GM19468 (cell line): Measurements from ENCODE around the gene TFEB.
"Not testable (repeated sequence)": the region's sequence is repeated elsewhere in the genome, so short reads cannot be mapped to it uniquely, and the experiment has no call there.

Experiments
- ATAC-seq: cut with Tn5 transposase; IDR thresholded peaks from one replicate; pipeline ENCODE4 v1.9.1; 2021; ENCODE audit warnings: mild to moderate bottlenecking, moderate library complexity, moderate number of reproducible peaks; ENCODE audit not compliant: unreplicated experiment; ENCODE audit errors: extremely low read depth

TFEB gene

DNA sequence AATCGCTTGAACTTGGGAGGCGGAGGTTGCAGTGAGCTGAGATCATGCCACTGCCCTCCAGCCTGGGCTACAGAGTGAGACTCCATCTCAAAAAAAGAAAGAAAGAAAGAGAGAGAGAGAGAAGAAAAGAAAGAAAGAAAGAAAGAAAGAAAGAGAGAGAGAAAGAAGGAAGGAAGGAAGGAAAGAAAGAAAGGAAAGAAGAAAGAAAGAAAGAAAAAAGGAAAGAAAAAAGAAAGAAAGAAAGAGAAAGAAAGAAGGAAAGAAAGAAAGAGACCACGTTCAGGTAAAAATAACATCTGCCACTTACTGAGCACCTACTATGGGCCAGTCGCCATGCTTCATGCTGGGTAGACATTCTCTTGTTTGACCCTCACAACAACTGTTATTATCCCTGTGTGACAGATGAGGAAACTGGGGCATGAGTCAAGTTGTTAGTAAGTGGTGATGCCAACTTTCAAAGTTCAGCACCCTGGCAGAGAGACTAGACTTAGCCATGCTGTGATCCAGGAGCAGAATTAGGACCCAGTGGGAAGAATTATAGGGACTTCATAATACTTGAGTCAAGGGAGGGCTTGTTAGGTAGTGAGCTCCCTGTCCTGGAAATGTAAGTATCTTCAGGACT, 30.7 kb upstream of the TFEB start:
- not testable (repeated sequence) for ATAC-seq

DNA sequence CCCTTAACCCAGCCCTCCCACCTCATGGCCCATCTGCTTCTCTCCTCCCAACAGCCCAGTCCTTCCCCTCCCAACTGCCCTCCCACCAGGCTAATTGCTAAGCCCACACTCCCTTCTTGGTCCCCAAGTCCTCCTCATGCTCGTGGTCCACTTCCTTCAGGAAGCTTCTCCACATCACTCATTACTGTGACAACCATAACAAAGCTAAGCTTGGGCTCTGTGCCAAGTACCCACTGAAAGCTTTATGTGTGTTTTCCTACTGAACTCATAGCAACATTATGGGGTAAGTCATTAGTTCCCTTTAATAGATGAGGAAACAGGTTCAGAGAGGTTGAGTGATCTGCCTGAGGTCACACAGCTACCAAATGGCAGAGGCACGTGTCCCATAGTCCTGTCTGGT, 28.1 kb upstream of the TFEB start:
- no peak for ATAC-seq

DNA sequence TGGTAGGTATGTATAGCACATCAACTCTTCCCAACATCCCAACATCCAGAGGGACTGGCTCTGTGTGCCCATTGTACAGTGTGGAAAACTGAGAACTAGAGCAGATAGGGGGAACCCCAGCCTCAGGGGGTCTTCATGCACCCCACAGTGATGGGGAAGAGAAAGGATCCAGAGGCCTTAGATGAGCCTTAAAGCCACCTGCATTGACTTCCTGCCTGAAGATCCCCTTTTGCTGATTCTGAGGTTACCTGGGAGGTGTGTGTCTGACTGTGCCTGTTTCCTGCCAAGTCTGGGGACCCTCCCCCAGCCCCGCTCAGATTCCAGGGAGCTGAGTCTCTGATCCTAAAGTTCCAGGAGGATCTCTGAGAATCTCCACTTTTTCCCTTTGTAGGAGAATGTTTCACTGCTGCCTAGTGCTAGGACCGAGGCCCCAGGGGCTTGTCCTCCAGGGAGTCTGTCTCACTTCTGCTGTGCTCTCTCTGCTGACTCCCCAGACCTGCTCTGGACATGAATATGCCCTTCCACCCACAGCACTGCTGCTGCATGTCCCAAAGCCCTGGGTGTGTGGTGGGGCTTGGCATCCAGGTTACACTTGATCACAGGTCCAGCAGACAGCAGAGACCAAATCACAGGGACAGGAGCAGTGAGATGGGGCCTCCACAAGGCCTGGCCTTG, 24.6 kb upstream of the TFEB start:
- no peak for ATAC-seq

DNA sequence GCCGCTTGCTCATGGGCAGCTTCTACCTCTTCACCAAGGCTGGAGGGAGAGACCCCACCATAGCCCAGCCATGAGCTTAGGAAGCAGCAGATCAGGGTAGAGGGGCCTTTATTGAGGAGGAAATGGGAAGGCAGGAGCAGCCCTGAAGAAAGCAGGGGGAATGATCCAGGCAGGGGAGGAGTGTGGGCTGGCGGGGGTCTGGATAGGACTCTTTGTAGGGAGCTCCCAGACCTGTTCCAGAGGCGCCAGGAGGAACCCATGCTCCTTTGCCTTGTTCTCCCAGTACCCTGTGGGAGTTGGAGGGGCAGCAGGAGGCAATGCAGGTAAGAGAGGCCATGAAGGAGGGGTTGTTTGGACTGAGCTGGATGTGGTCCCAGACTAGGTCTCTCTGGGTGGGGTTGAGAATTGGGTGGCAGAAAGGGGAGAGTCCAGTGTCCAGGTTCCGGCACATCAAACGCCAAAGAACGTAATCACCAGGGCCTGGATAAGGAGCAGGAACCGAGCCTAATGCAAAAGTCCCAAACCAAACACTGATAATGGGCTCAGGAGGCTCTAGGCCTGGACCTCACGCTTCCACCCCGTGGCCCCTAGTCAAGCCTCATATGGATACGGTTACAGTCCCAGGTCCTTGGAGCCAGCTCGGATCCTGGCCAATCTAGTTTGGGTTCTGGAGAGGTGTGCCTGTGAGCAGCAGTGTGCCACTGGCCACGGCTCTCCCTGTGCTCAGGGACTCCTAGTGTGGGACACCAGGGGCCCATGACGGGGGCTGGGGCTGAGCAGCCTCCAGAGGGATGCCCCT, 23.9 kb upstream of the TFEB start:
- ATAC-seq, result no peak

DNA sequence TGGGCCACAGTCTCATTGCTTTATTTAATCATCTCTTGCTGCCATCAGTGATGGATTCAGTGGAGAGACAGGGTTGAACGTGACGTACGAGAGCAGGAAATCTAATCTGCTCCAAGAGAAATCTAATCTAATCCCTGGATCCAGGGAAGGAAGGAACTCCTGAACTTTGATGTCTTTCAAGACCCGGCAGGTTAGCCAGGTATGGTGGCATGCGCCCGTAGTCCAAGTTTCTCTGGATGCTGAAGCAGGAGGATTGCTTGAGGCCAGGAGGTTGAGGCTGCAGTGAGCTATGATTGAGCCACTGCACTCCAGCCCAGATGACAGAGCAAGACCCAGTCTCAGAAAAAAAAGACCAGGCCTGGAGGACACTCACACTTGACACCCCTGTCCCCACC, 23.2 kb upstream of the TFEB start:
- ATAC-seq, result no peak

DNA sequence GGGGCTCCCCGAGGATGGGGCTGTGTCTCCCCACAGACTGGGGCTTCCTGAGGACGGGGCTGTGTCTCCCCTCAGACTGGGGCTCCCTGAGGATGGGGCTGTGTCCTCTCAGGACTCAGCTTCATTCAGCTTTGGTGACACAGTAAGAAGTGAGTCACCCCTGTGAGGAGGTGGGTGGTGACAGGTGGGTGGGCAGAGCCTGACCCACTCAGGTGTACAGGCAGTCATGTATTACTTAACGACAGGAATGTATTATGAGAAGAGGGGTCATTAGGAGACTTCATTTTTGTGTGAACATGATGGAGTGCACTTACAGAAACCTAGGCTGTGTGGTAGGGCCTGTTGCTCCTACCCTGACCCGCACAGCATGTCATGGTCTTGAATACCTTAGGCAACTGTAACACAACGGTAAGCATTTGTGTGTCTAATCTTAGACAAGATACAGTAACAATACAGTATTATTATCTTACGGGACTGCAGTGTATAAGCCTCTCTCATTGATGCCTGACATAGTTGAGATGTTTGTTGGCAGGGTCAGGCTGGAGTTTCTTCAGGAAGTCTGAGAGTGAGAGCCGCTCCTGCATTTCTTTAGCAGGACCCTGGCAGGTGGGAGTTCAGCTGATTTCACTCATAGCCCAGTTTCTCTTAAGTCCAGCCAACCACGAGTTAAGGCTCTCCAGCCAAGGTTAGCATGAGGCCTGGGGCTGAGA, 22.7 kb upstream of the TFEB start:
- no peak for ATAC-seq

DNA sequence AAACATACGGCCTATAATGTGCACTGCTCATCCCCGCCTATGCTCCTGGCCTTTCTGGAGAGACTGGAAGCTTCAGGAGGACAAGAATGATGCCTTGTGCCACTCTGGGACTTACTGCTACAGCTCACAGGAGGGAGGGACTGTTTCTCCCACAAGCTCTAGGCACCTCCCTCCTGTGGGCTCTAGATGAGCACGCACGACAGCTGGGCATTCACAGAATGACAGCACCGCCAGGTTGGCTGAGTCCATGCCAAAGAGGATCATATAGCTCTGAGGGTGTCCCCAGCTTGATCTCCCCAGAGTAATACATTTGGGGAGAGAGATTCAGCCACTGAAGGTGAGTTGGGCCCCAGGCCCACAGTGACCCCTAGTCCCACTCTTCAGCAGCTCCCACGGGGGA, 21.9 kb upstream of the TFEB start:
- no peak for ATAC-seq

DNA sequence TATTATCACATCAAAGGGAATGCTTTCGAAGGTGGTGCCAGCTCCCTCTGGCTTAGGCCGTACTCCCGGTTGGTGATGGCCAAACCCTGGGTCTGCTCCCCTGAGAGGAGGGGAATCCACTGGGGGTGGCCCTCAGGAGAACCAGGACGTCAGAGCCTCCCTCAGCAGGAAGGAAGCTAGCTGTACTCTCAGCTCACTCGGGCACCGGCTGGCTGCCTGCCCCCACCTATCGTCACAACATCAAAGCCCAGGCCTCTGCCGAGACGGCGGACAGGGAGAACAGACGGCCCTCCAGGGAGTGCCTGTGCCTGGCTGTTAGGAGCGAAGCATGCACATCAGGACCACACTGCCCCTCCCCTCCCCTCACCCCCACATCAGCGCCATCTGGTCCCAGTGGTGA, 20.9 kb upstream of the TFEB start:
- ATAC-seq, result no peak

DNA sequence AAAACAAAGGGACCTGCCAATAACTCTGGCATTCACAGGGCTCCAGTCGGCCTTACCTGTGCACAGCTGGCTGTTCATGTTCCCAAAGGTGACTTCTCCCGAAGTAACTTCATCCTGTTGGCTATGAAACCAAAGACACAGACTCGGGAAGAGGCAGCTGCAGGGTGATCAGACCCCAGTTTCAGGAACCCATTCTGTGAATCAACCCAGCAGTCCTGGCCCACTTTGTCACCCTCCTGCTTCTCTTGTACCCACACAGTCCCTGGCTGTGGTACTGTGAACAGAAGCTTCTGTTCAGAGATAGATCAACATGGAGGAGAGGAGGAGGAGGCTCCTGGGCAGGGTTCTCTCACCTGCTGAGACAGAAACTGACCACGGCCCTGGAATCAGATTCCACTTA, 20.5 kb upstream of the TFEB start:
- ATAC-seq, result no peak

DNA sequence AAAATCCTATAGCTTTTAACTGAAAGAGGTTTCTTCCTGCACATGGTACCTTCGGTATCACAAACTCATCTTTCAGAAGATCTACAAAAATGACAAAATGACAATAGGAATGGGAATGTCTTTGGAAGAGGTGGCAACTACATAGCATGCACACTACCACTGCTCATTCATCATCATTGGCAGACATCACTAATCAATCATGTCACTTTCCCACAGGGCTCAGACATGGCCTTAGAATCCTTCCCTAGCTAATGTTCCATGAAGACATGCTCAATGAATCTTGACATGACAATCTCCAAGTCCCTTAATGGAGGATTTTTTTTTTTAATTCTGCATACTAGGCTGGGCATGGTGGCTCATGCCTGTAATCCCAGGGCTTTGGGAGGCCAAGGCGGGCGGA, 15.0 kb upstream of the TFEB start:
- no peak for ATAC-seq

DNA sequence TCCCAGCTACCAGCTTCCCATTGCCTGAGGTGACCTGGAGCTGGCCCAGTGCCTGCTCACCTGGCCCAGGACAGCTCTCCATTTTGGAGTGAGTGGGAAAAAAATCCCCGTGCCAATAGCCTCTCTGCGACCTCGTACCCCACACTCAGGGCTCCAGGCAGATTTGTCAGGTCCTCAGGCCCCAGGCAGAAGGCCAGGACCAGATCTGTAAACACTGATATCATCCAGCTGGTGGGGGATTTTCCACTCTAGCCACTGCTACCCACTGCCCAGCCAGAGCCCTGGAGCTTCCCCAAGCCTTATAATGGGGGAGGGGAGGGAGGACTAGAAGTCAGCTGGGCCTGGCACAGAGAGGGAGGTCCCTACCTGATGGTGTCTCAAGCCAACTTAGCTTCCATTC, 13.1 kb upstream of the TFEB start:
- no peak for ATAC-seq

DNA sequence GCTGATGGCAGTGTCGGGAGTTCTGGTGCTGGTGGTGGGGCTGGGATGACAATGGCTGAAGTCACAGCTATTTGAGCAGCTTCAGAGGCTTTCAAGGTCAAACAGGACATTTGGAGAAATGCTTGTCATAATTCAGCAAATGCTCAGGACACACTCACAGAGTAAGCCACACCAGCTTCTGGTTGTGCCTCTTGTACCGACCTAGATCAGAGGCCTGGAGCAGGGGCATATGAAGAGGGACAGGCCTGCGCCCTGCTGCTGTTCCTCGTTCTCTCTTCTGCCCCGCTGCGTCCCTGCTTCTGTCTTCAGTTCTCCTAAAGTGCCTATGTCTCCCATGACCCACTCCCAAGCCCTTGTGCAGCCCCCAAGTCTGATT, 12.7 kb upstream of the TFEB start:
- ATAC-seq, result no peak

DNA sequence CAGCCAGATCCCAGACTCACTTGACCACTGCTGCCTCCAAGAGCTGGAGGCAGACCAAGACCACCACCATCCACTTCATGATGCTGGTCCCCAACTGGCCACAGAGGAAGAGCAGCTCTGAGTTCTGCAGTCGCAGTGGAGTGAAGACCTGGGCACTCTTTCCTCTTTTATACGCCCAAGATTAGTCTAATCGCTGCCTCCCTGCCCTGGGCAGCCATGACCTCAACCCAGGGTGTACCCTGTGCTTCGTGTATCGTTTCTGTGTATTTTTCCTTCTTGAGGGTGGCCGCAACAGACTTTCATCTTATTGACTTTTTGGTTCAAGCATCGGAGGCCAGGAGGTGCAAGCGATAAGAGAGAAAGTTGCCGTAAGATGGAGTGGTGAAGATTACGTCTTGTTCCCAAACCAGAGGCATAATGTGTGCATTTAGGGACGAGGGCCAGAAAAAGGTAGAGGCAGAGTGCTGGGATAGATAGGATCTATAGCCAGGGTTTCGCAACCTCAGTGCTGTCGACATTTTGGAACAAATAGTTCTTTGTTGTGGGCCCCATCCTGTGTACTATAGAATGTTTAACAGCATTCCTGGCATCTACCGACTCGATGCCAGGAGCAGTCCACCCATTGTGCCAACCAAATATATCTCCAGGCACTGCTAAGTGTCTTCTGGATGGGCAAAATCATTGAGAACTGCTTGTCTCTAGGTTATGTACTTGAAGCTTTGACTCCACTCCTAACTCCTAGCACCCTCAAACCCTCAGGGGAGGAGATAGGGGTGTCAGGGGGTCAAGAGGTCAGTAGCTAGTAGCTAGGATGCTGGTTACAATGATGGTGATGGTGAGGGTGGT, 12.1 kb upstream of the TFEB start, which contains the start of gene PGC:
PGC (minus strand) TSS at position 142 of the 846 bp plus-strand sequence; CDS start at position 79, 63 bp downstream.
- no peak for ATAC-seq

DNA sequence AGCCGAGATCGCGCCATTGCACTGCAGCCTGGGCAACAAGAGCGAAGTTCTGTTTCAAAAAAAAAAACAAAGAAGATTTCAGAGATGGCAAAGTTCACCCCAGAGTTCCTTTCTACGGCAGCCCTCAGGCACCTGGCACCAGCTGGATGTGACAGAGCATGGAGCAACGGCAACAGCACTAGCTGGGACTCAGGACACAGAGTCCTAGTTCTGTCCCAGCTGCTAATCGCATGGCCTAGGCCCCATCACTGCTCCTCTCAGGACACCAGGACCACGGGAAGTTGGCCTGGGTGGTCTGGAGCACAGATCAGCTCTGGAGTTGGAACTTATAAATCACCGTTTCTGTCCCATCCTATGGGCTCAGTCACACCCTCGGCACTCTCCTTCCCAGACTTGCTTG, 10.7 kb upstream of the TFEB start:
- ATAC-seq, result no peak

DNA sequence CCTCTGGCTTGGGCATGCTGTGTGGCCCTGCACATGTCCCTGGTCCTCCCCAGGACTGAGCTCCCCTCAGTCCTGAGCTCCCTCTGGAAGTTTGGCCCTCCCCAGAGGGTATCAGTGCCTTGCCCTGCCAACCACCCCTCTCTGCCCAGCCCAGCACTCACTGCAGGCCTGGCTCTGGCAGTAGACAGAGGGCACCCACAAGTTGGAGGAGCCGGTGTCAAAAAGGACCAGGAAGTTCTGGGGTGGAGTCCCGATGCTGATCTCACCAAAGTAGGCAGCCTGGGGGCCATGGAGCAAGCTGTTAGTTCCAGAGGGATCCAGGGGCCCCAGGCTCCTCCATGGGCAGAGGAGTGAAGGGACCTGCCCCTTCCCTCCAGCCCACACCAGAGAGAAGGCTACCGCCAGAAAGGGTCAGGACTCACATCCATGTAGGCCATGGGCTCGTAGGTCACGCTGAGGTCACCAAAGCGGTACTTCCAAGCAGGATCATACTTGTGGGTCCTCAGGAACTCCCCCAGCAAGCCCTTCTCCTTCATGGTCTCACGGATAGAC, 8.9 kb upstream of the TFEB start:
- no peak for ATAC-seq

DNA sequence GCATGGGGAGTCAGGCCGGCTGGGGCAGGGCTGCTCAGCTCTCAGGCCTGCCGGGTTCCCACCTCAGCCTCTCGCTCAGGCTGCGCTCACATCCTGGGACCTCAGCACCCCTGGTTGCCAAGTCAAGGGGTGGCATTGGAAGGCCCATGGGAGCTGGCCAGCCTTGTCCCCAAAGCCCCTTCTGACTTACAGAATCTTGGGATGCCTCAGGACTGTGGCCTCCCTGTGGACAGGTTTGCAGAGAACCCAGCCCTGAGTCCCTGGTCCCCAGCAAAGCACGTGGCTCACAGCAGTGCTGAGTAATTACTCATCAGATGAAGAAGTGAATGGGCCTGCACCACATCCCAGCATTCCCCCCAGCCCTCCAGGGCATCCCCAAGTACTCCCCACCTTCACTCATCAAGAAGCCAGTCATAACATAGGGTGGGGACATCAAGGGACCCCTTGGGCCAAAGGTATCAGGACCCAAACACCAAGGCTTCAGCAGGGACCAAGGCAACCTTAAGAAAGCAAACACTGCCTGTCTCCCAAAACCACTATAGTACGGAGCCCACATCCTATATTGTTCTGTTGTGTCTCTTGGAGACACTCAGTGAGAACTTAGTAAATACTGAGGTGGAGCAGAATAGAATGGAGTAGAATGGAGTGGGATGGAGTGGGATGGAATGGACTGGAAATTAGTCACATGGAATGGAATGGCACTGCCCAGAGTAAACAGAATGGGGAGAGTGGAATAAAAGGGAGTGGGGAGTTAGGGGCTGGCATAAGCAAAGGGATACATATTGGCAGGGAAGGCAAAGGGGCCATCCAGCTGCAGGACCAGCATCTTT, 8.2 kb upstream of the TFEB start:
- no peak for ATAC-seq

DNA sequence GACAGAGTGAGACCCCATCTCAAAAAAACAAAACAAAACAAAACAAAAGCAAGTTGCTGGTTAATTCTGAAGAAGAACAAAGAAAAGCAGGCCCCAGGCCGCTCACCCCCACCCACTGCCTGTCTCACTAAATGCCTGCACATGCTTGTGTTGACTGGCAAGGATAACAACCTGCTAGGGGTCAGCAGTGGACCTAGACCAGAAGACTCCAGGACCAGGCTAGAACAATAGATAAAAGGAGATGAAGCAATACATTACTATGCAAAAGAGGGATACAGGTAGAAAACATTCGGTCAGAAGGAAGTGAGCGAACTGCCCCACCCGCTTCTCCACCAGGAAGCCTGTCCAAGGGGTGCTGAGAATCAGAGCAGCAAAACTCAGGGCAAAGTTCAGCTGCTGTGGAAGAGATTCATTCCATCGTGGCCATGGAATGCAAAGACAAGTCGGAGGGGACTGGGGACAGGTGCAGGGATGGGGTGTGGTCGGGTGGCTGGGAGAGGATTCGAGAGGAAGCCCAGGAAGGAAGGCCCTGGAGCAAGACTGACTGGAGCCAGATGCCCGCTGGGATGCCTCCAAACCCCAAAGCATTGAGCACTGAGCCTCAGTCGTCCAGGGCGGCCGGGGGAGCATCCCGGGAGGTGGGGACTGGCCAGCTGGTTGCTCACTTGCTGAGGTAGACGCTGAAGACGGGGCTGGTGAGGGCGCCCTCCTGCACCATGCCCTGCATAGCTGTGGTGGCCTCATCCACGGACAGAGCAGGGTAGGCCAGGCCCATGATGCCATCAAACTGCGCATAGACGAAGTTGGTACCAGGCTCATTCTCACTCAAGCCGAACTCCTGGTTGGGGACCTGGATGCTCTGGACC, 6.5 kb upstream of the TFEB start:
- ATAC-seq, result no peak
